HepG2 (cell line): ENCODE measurements around the gene ECSIT. TPM values are rescaled to one million over a fixed set of nuclear protein-coding genes. Genes with fewer than 3 reads are reported as not detected.
A peak's percentile ranks its signal among the peaks of the same experiment; 100 is the strongest.

ENCODE experiments used
- AHR ChIP-seq: IDR thresholded peaks from 2 replicates; pipeline ENCODE4 v1.6.1; 2018; ENCODE audit warnings: missing genetic modification reagents, missing compliant biosample characterization
- ATRX ChIP-seq: sonication (generic); formaldehyde crosslinking; IDR thresholded peaks from 2 replicates; pipeline ENCODE4 v1.4.0; 2020; ENCODE audit warnings: missing genetic modification reagents, borderline replicate concordance
- DNMT1 ChIP-seq: sonication (generic); formaldehyde crosslinking; IDR thresholded peaks from 2 replicates; pipeline ENCODE4 v1.5.1; 2020; ENCODE audit warnings: mild to moderate bottlenecking, missing genetic modification reagents
- FOSL1 ChIP-seq: sonication (generic); formaldehyde crosslinking; IDR thresholded peaks from 2 replicates; pipeline ENCODE4 v1.9.0; 2021; ENCODE audit warnings: missing genetic modification reagents, borderline replicate concordance
- FOXC1 ChIP-seq: sonication (generic); formaldehyde crosslinking; IDR thresholded peaks from 2 replicates; pipeline ENCODE4 v1.8.0; 2022; ENCODE audit warnings: mild to moderate bottlenecking, missing genetic modification reagents, borderline replicate concordance
- HNRNPUL1 ChIP-seq: fragments of 200-400 bp; formaldehyde crosslinking; IDR thresholded peaks from 2 replicates; pipeline ENCODE4 v1.6.1; 2017; ENCODE audit warnings: low read depth, mild to moderate bottlenecking, low read length, moderate library complexity
- ISX ChIP-seq: sonication (generic); formaldehyde crosslinking; conservative IDR thresholded peaks from 2 replicates; pipeline ENCODE4 v1.5.0; 2020; ENCODE audit warnings: missing genetic modification reagents
- KDM3A ChIP-seq: IDR thresholded peaks from 2 replicates; pipeline ENCODE4 v1.6.1; 2018; ENCODE audit warnings: low read depth, missing compliant biosample characterization
- LCORL ChIP-seq, 2 experiments: fragments of 450-650 bp in 1 of 2; sonication (generic) in 1 of 2; formaldehyde crosslinking in 1 of 2; IDR thresholded peaks; 2 replicates each; pipeline versions ENCODE4 v1.5.0 to v1.6.1; 2017 to 2020; ENCODE audit warnings: antibody characterized with exemption in 1 of 2, missing genetic modification reagents in 1 of 2
- MAF1 ChIP-seq: sonication (generic); formaldehyde crosslinking; IDR thresholded peaks from 2 replicates; pipeline ENCODE4 v1.5.0; 2020; ENCODE audit warnings: missing genetic modification reagents, borderline replicate concordance
- PPARG ChIP-seq: conservative IDR thresholded peaks from 2 replicates; pipeline ENCODE4 v1.6.1; 2016; ENCODE audit warnings: missing biosample characterization, missing genetic modification reagents
- RAD51 ChIP-seq: fragments of 450-650 bp; IDR thresholded peaks from 2 replicates; pipeline ENCODE4 v1.6.1; 2016; ENCODE audit warnings: borderline replicate concordance
- SMYD3 ChIP-seq: sonication (generic); formaldehyde crosslinking; IDR thresholded peaks from 2 replicates; pipeline ENCODE4 v1.8.1; 2023; ENCODE audit warnings: mild to moderate bottlenecking, missing genetic modification reagents
- SPEN ChIP-seq: sonication (generic); formaldehyde crosslinking; IDR thresholded peaks from 2 replicates; pipeline ENCODE4 v1.5.1; 2020; ENCODE audit warnings: low read depth, mild to moderate bottlenecking, missing genetic modification reagents
- YEATS2 ChIP-seq: sonication (generic); formaldehyde crosslinking; IDR thresholded peaks from 2 replicates; pipeline ENCODE4 v1.4.0; 2020; ENCODE audit warnings: missing genetic modification reagents, borderline replicate concordance
- YEATS4 ChIP-seq: sonication (generic); formaldehyde crosslinking; IDR thresholded peaks from 2 replicates; pipeline ENCODE4 v1.4.0; 2020; ENCODE audit warnings: missing genetic modification reagents, borderline replicate concordance
- ZBED4 ChIP-seq: sonication (generic); formaldehyde crosslinking; IDR thresholded peaks from 2 replicates; pipeline ENCODE4 v1.4.0; 2020; ENCODE audit warnings: missing genetic modification reagents, borderline replicate concordance
- ZFP82 ChIP-seq: sonication (generic); formaldehyde crosslinking; IDR thresholded peaks from 2 replicates; pipeline ENCODE4 v1.5.1; 2020; ENCODE audit warnings: mild to moderate bottlenecking, missing genetic modification reagents, borderline replicate concordance
- ZNF24 ChIP-seq: fragments of 450-650 bp; IDR thresholded peaks from 2 replicates; pipeline ENCODE4 v1.6.1; 2017; ENCODE audit warnings: antibody characterized with exemption, mild to moderate bottlenecking
- ZNF569 ChIP-seq: sonication (generic); formaldehyde crosslinking; IDR thresholded peaks from 2 replicates; pipeline ENCODE4 v1.5.0; 2020; ENCODE audit warnings: mild to moderate bottlenecking, missing genetic modification reagents, moderate library complexity, borderline replicate concordance
- polyA plus RNA-seq, 8 experiments: library from polyadenylated mRNA; depleted of rRNA in 3 of 8; stranded (reverse) in 7 of 8; unstranded in 1 of 8; fragments of >200 nt; fragmentation: Illumina TruSeq in 4 of 8; extraction: Trizol in 4 of 8; gene quantifications; 2 replicates each; pipeline versions ENCODE4 v1.2.1 to v1.2.3, GENCODE V29; 2011 to 2016; ENCODE audit warnings: low read depth in 4 of 8, missing spikeins in 1 of 8, mixed read lengths in 1 of 8; ENCODE audit not compliant: insufficient read depth in 1 of 8
- total RNA-seq, 5 experiments: library from RNA; depleted of rRNA; stranded (reverse); fragments of >200 nt; fragmentation: Illumina TruSeq; extraction: Trizol; gene quantifications; 2 replicates each; pipeline ENCODE4 v1.2.3, GENCODE V29; 2016; ENCODE audit warnings: low read depth in 1 of 5
- TF ChIP-seq, protein P1 (sequence below): sonication (generic); formaldehyde crosslinking; IDR thresholded peaks from 2 replicates; pipeline ENCODE4 v1.5.0; 2020; ENCODE audit warnings: mild to moderate bottlenecking, missing genetic modification reagents
- TF ChIP-seq, protein P2 (sequence below): IDR thresholded peaks from 2 replicates; pipeline ENCODE4 v1.6.1; 2012; ENCODE audit warnings: low read length, improper control_type of control experiment

ECSIT gene
- total and polyA plus RNA-seq, 2 of the 13 experiments (the other 11 are each of a cell fraction or from before 2014, with no cell fraction given) = 36.4 to 62.3 TPM

DNA sequence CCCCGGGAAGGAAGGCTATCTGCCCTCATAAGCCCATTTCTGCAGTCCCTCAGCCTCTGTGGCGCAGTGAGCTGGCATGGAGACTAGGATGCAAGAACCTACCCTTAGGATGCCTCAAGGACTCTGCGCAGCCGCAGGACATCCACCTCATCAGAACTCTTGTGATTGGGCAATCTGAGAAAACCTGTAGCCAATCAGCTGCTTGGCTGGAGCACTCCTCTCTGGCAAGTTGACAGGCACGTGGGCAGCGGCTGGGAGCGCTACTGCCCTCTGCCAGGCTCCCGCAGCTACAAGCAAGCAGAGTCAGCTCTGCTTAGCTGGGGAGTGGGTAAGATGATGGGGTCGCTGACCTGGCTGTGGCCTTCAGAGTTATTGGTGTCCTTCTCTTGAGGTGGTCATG, 1.5 kb upstream of the ECSIT start (continued):
- TF ChIP-seq, protein P1, sequence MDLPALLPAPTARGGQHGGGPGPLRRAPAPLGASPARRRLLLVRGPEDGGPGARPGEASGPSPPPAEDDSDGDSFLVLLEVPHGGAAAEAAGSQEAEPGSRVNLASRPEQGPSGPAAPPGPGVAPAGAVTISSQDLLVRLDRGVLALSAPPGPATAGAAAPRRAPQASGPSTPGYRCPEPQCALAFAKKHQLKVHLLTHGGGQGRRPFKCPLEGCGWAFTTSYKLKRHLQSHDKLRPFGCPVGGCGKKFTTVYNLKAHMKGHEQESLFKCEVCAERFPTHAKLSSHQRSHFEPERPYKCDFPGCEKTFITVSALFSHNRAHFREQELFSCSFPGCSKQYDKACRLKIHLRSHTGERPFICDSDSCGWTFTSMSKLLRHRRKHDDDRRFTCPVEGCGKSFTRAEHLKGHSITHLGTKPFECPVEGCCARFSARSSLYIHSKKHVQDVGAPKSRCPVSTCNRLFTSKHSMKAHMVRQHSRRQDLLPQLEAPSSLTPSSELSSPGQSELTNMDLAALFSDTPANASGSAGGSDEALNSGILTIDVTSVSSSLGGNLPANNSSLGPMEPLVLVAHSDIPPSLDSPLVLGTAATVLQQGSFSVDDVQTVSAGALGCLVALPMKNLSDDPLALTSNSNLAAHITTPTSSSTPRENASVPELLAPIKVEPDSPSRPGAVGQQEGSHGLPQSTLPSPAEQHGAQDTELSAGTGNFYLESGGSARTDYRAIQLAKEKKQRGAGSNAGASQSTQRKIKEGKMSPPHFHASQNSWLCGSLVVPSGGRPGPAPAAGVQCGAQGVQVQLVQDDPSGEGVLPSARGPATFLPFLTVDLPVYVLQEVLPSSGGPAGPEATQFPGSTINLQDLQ = no peak
- no peak for TF ChIP-seq ZFP82 (CRISPR knock-in tag)
- no peak for TF ChIP-seq RAD51
- TF ChIP-seq SPEN (CRISPR knock-in tag) = 0 out of 2 replicates have a peak, but pooled peaks have one; percentile 36
- peak; percentile 83; the same call in 1 of the 2 replicates for TF ChIP-seq YEATS2 (CRISPR knock-in tag)
- TF ChIP-seq ZBED4 (CRISPR knock-in tag) = no peak
- no peak for TF ChIP-seq HNRNPUL1
- TF ChIP-seq YEATS4 (CRISPR knock-in tag) = no peak
- TF ChIP-seq DNMT1 (CRISPR knock-in tag) = no peak
- no peak for TF ChIP-seq KDM3A (CRISPR knock-in tag)
- no peak for TF ChIP-seq MAF1 (CRISPR knock-in tag)
- TF ChIP-seq ZNF569 (CRISPR knock-in tag) = no peak
- TF ChIP-seq LCORL (IDR thresholded peaks at IDR 0.05) = no peak
- no peak for TF ChIP-seq LCORL (CRISPR knock-in tag; IDR thresholded peaks at IDR 0.05)
- no peak for TF ChIP-seq FOSL1 (CRISPR knock-in tag)
- 0 out of 2 replicates have a peak, but pooled peaks have one; percentile 38 for TF ChIP-seq AHR
- no peak for TF ChIP-seq SMYD3 (CRISPR knock-in tag)
- no peak for TF ChIP-seq ATRX
- TF ChIP-seq ZNF24 = no peak
- TF ChIP-seq, protein P2, sequence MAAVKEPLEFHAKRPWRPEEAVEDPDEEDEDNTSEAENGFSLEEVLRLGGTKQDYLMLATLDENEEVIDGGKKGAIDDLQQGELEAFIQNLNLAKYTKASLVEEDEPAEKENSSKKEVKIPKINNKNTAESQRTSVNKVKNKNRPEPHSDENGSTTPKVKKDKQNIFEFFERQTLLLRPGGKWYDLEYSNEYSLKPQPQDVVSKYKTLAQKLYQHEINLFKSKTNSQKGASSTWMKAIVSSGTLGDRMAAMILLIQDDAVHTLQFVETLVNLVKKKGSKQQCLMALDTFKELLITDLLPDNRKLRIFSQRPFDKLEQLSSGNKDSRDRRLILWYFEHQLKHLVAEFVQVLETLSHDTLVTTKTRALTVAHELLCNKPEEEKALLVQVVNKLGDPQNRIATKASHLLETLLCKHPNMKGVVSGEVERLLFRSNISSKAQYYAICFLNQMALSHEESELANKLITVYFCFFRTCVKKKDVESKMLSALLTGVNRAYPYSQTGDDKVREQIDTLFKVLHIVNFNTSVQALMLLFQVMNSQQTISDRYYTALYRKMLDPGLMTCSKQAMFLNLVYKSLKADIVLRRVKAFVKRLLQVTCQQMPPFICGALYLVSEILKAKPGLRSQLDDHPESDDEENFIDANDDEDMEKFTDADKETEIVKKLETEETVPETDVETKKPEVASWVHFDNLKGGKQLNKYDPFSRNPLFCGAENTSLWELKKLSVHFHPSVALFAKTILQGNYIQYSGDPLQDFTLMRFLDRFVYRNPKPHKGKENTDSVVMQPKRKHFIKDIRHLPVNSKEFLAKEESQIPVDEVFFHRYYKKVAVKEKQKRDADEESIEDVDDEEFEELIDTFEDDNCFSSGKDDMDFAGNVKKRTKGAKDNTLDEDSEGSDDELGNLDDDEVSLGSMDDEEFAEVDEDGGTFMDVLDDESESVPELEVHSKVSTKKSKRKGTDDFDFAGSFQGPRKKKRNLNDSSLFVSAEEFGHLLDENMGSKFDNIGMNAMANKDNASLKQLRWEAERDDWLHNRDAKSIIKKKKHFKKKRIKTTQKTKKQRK = no peak
- TF ChIP-seq FOXC1 = no peak
- peak; percentile 54; the same call in 1 of the 2 replicates for TF ChIP-seq PPARG (CRISPR knock-in tag)
- no peak for TF ChIP-seq ISX (CRISPR knock-in tag)
